GM12878 (cell line): ENCODE measurements around the gene PKLR. TPM values are rescaled to one million over a fixed set of nuclear protein-coding genes. Genes with fewer than 3 reads are reported as not detected.

Experiments
- ATF2 ChIP-seq: IDR thresholded peaks from 2 replicates; pipeline ENCODE4 v1.6.1; 2012; ENCODE audit warnings: low read length, inconsistent platforms
- BCL11A ChIP-seq: IDR thresholded peaks from 2 replicates; pipeline ENCODE4 v1.6.1; 2011; ENCODE audit warnings: low read depth, low read length
- CEBPB ChIP-seq, 2 experiments: fragments of 150-350 bp in 1 of 2; IDR thresholded peaks; 2 replicates each; pipeline ENCODE4 v1.6.1; 2012 to 2014; ENCODE audit warnings: low read depth in 2 of 2, low read length in 2 of 2, borderline replicate concordance in 1 of 2, inconsistent platforms in 1 of 2
- E2F4 ChIP-seq: IDR thresholded peaks from 2 replicates; pipeline ENCODE4 v1.6.1; 2012; ENCODE audit warnings: low read depth, low read length, improper control_type of control experiment
- ESRRA ChIP-seq: IDR thresholded peaks from 2 replicates; pipeline ENCODE4 v1.6.1; 2012; ENCODE audit warnings: mild to moderate bottlenecking, low read length, improper control_type of control experiment
- ETV6 ChIP-seq, 2 experiments: fragments of 450-650 bp in 1 of 2; IDR thresholded peaks in 1 of 2; conservative IDR thresholded peaks in 1 of 2; 2 replicates each; pipeline ENCODE4 v1.6.1; 2014; ENCODE audit warnings: antibody characterized with exemption in 1 of 2, borderline replicate concordance in 1 of 2, low read depth in 1 of 2, mild to moderate bottlenecking in 1 of 2, moderate library complexity in 1 of 2
- LARP7 ChIP-seq: fragments of 450-650 bp; IDR thresholded peaks from 2 replicates; pipeline ENCODE4 v1.6.1; 2017; ENCODE audit warnings: mild to moderate bottlenecking
- MTA3 ChIP-seq: IDR thresholded peaks from 2 replicates; pipeline ENCODE4 v1.6.1; 2012; ENCODE audit warnings: low read length, inconsistent platforms, borderline replicate concordance
- NFIC ChIP-seq: IDR thresholded peaks from 2 replicates; pipeline ENCODE4 v1.6.1; 2012; ENCODE audit warnings: low read depth, mild to moderate bottlenecking, inconsistent platforms, low read length, moderate library complexity
- NFXL1 ChIP-seq: fragments of 450-650 bp; IDR thresholded peaks from 2 replicates; pipeline ENCODE4 v1.6.1; 2017; ENCODE audit warnings: antibody characterized with exemption, mild to moderate bottlenecking, borderline replicate concordance
- PAX8 ChIP-seq: fragments of 450-650 bp; IDR thresholded peaks from 2 replicates; pipeline ENCODE4 v1.6.1; 2017; ENCODE audit warnings: mild to moderate bottlenecking, moderate library complexity
- POU2F2 ChIP-seq: IDR thresholded peaks from 3 replicates; pipeline ENCODE4 v1.6.1; 2011; ENCODE audit warnings: low read depth, mild to moderate bottlenecking, low read length, borderline replicate concordance
- RCOR1 ChIP-seq: conservative IDR thresholded peaks from 2 replicates; pipeline ENCODE4 v1.6.1; 2012; ENCODE audit warnings: low read depth, low read length, improper control_type of control experiment
- REST ChIP-seq: IDR thresholded peaks from 2 replicates; pipeline ENCODE4 v1.6.1; 2012; ENCODE audit warnings: mild to moderate bottlenecking, low read depth, low read length
- RFX5 ChIP-seq: IDR thresholded peaks from 2 replicates; pipeline ENCODE4 v1.6.1; 2011; ENCODE audit warnings: low read depth, low read length, improper control_type of control experiment
- SMAD1 ChIP-seq: fragments of 450-650 bp; IDR thresholded peaks from 2 replicates; pipeline ENCODE4 v1.6.1; 2018; ENCODE audit warnings: mild to moderate bottlenecking, low read depth; ENCODE audit not compliant: partially characterized antibody
- TARDBP ChIP-seq: IDR thresholded peaks from 2 replicates; pipeline ENCODE4 v1.6.1; 2016; ENCODE audit warnings: borderline replicate concordance
- polyA plus RNA-seq, 11 experiments: library from polyadenylated mRNA; depleted of rRNA in 4 of 11; unstranded in 6 of 11; stranded (reverse) in 5 of 11; fragments of >200 nt; fragmentation: Nextera tagmentation in 4 of 11; fragmentation: Illumina TruSeq in 1 of 11; extraction: Ambion mirVana in 4 of 11; extraction: Trizol in 1 of 11; gene quantifications; 1 replicate in 1 of 11; 2 replicates in 10 of 11; pipeline versions ENCODE4 v1.2.1 to v1.2.3, GENCODE V29; 2011 to 2016; ENCODE audit warnings: inconsistent platforms in 2 of 11, missing spikeins in 2 of 11, low read depth in 1 of 11
- total RNA-seq, 4 experiments: library from RNA; depleted of rRNA in 3 of 4; stranded (reverse); fragments of >200 nt in 3 of 4; fragmentation: Illumina TruSeq in 1 of 4; extraction: Trizol in 1 of 4; gene quantifications; 2 replicates each; pipeline versions ENCODE4 v1.2.1 to v1.2.3, GENCODE V29; 2013 to 2021
- TF ChIP-seq, protein P1 (sequence below): IDR thresholded peaks from 2 replicates; pipeline ENCODE4 v1.6.1; 2011; ENCODE audit warnings: mild to moderate bottlenecking, low read depth, low read length, moderate library complexity; ENCODE audit not compliant: insufficient replicate concordance
- TF ChIP-seq, protein P2 (sequence below): IDR thresholded peaks from 2 replicates; pipeline ENCODE4 v1.6.1; 2012; ENCODE audit warnings: low read depth, low read length, improper control_type of control experiment
- TF ChIP-seq, protein P3 (sequence below): fragments of 450-650 bp; IDR thresholded peaks from 2 replicates; pipeline ENCODE4 v1.6.1; 2017; ENCODE audit warnings: low read depth, mild to moderate bottlenecking, moderate library complexity

Gene PKLR
- total and polyA plus RNA-seq, 10 of the 15 experiments (the other 5 are each of a cell fraction or from before 2014, with no cell fraction given) = 0.04 to 0.15 (median 0.08) TPM; not detected in 7

- TF ChIP-seq NFIC = no peak
- TF ChIP-seq, protein P1, sequence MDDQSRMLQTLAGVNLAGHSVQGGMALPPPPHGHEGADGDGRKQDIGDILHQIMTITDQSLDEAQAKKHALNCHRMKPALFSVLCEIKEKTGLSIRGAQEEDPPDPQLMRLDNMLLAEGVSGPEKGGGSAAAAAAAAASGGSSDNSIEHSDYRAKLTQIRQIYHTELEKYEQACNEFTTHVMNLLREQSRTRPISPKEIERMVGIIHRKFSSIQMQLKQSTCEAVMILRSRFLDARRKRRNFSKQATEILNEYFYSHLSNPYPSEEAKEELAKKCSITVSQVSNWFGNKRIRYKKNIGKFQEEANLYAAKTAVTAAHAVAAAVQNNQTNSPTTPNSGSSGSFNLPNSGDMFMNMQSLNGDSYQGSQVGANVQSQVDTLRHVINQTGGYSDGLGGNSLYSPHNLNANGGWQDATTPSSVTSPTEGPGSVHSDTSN = no peak
- no peak for TF ChIP-seq POU2F2
- TF ChIP-seq RCOR1 = no peak
- no peak for TF ChIP-seq ATF2
- TF ChIP-seq, protein P2, sequence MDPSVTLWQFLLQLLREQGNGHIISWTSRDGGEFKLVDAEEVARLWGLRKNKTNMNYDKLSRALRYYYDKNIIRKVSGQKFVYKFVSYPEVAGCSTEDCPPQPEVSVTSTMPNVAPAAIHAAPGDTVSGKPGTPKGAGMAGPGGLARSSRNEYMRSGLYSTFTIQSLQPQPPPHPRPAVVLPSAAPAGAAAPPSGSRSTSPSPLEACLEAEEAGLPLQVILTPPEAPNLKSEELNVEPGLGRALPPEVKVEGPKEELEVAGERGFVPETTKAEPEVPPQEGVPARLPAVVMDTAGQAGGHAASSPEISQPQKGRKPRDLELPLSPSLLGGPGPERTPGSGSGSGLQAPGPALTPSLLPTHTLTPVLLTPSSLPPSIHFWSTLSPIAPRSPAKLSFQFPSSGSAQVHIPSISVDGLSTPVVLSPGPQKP = no peak
- no peak for TF ChIP-seq MTA3
- no peak; the same call in 1 of the 2 replicates for TF ChIP-seq TARDBP
- TF ChIP-seq ETV6 (conservative IDR thresholded peaks at IDR 0.05 in 1 of 2, IDR thresholded peaks at IDR 0.05 in 1 of 2; ENCODE audit: borderline replicate concordance in 1 of 2, low read depth in 1 of 2) = no peak
- TF ChIP-seq SMAD1 = no peak
- no peak for TF ChIP-seq ESRRA
- TF ChIP-seq E2F4 = no peak
- TF ChIP-seq NFXL1 = no peak
- TF ChIP-seq PAX8 = no peak
- no peak for TF ChIP-seq REST
- no peak for TF ChIP-seq CEBPB (IDR thresholded peaks at IDR 0.05; ENCODE audit: borderline replicate concordance in 1 of 2, low read depth in 2 of 2, low read length in 2 of 2)
- TF ChIP-seq LARP7 = no peak; the same call in none of the 2 replicates
- TF ChIP-seq, protein P3, sequence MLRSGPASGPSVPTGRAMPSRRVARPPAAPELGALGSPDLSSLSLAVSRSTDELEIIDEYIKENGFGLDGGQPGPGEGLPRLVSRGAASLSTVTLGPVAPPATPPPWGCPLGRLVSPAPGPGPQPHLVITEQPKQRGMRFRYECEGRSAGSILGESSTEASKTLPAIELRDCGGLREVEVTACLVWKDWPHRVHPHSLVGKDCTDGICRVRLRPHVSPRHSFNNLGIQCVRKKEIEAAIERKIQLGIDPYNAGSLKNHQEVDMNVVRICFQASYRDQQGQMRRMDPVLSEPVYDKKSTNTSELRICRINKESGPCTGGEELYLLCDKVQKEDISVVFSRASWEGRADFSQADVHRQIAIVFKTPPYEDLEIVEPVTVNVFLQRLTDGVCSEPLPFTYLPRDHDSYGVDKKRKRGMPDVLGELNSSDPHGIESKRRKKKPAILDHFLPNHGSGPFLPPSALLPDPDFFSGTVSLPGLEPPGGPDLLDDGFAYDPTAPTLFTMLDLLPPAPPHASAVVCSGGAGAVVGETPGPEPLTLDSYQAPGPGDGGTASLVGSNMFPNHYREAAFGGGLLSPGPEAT = peak; percentile 68; the same call in 1 of the 2 replicates
- TF ChIP-seq BCL11A = no peak
- TF ChIP-seq RFX5 = no peak
Measured at GRCh38 chr1:155324037-155324716, 22.9 kb upstream of the PKLR start (continued).
